Muscle of leg (tissue), 11 donors: ENCODE measurements around the gene GAPT. TPM values are rescaled to one million over a fixed set of nuclear protein-coding genes. Genes with fewer than 3 reads are reported as not detected.

ENCODE experiments used
- DNase-seq: peaks from one replicate; pipeline ENCODE4 v3.0.0; 2013
- H3K27ac ChIP-seq: one replicate; pipeline ENCODE4 v1.5.1; 2013; ENCODE audit warnings: mild to moderate bottlenecking, low read length, control low read depth
- H3K27me3 ChIP-seq: one replicate; pipeline ENCODE4 v1.6.1; 2013; ENCODE audit warnings: low read length; ENCODE audit not compliant: control insufficient read depth, insufficient read depth
- H3K36me3 ChIP-seq: one replicate; pipeline ENCODE4 v1.6.1; 2013; ENCODE audit warnings: low read length; ENCODE audit not compliant: control insufficient read depth, insufficient read depth
- H3K4me1 ChIP-seq: one replicate; pipeline ENCODE4 v1.6.1; 2013; ENCODE audit warnings: low read length; ENCODE audit not compliant: control insufficient read depth, insufficient read depth
- H3K4me3 ChIP-seq: one replicate; pipeline ENCODE4 v1.5.1; 2013; ENCODE audit warnings: low read length, control low read depth
- H3K9me3 ChIP-seq: replicated peaks from 2 replicates; pipeline ENCODE4 v1.6.1; 2013; ENCODE audit warnings: low read depth, low read length; ENCODE audit not compliant: control insufficient read depth
- WGBS: methylation state at CpG from one replicate; pipeline ENCODE4 v1.1.5; 2013; ENCODE audit warnings: missing lambda C conversion rate; ENCODE audit not compliant: insufficient coverage; 5-methylcytosine and 5-hydroxymethylcytosine counted together
- polyA plus RNA-seq, 8 donors: library from polyadenylated mRNA; unstranded; fragments of 120-200 nt; gene quantifications; one replicate each; pipeline versions ENCODE4 v1.2.1 to v1.2.3, GENCODE V29; 2013; ENCODE audit warnings: inconsistent platforms in 1 of 8, low replicate concordance in 1 of 8; ENCODE audit not compliant: insufficient read length in 8 of 8, insufficient read depth in 1 of 8
- total RNA-seq: library from RNA; stranded (reverse); fragments of 120-200 nt; gene quantifications from one replicate; pipeline ENCODE4 v1.2.4, GENCODE V29; 2013

Gene GAPT
- total and polyA plus RNA-seq, 9 donors, result 0.44 to 0.96 (median 0.76) TPM

DNA sequence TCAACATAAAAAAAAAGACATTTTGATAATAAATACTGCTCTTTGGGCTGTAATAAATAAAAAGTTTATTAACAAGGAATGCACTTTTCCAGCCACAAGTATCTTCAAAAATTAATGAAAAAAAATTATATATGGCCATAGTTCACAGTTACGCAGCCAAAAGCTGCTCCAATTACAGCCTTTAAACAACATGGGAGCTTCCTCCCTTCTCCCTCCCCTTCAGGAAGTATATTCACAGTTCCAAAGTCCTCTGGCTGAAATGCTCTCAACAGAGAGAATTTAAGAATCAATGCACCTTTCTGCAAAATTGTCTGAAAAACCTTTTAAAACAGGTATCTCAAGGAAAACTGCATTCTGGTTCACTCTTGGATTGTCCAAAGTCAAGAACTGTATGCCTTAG is 37.2 kb upstream of the GAPT start:
- Histone ChIP-seq H3K9me3 (no peaks in the 10 kb centered on the region), H3K4me3 (no peak overlapping the region), H3K4me1 (peaks cover 15% of the 10 kb centered on the region), H3K36me3 (peaks cover 49% of the 10 kb centered on the region), H3K27ac (no peak overlapping the region), H3K27me3 (no peaks in the 10 kb centered on the region)
- 100% methylated on average over 1 of the region's 1 CpG for WGBS
- DNase-seq, result no peak

DNA sequence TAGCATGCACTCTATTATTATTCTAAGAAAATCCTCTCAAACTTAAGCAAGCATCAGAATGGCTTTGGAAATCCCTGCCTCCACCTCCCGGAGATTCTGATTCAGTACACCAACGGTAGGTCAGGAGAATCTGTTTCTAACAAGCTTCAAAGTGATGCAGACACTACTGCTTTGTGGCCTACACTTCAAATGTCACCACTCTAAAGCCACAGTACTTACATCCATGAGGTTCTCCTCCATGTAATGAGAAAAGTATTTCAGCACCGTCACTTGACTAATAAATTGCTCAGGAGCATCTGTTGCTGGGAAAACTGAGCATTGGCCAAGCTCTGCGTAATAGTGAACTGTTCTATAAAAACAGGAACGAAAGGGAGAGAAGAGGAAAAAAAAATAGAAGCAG is 36.2 kb upstream of the GAPT start:
- Histone ChIP-seq H3K27ac (no peak overlapping the region), H3K9me3 (no peaks in the 10 kb centered on the region), H3K27me3 (no peaks in the 10 kb centered on the region), H3K36me3 (peaks cover 49% of the 10 kb centered on the region), H3K4me3 (no peak overlapping the region), H3K4me1 (peaks cover 15% of the 10 kb centered on the region)
- DNase-seq, result no peak
- 65% methylated on average over 3 of the region's 5 CpGs for WGBS

GRCh38 chr5:58455480-58455879 is 35.8 kb upstream of the GAPT start:
- DNase-seq, result no peak
- H3K4me1 ChIP-seq, result peaks cover 15% of the 10 kb centered on the region
- peak overlapping the region; percentile 17 for H3K27ac ChIP-seq
- H3K27me3 ChIP-seq, result no peaks in the 10 kb centered on the region
- H3K4me3 ChIP-seq, result peak overlapping the region; percentile 98
- peaks cover 49% of the 10 kb centered on the region for H3K36me3 ChIP-seq
- no peaks in the 10 kb centered on the region for H3K9me3 ChIP-seq
- 100% methylated on average over 1 of the region's 5 CpGs for WGBS

- H3K4me3 ChIP-seq, result peak overlapping the region; percentile 98
- no peak for DNase-seq
- peaks cover 15% of the 10 kb centered on the region for H3K4me1 ChIP-seq
- H3K9me3 ChIP-seq, result no peaks in the 10 kb centered on the region
- peaks cover 49% of the 10 kb centered on the region for H3K36me3 ChIP-seq
- WGBS, result no CpG with 5 or more reads among the region's 3 CpGs
- no peaks in the 10 kb centered on the region for H3K27me3 ChIP-seq
- peak overlapping the region; percentile 25 for H3K27ac ChIP-seq
These were observed 35.2 kb upstream of the GAPT start for GRCh38 chr5:58456026-58456425.

DNA sequence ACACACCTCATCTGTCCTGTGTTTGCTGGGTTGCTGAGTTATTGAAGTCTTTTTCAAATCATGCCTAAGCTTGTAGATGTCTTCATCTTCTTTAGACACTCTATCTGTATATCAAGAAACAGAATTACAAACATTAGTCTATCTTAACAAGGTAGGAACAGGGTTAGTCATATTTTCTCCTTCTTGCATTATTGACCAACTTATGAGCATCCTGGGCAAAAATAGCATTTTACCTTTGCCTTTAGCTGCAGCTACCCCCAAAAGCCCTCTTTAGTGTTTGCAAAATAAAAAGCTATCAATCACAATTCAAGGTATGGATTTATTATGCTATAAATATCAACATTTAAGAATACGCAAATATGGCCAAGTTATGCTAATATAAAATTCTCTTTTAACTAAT is 34.7 kb upstream of the GAPT start:
- H3K4me3 ChIP-seq, result peak overlapping the region; percentile 98
- no peak overlapping the region for H3K27ac ChIP-seq
- H3K27me3 ChIP-seq, result no peaks in the 10 kb centered on the region
- peaks cover 49% of the 10 kb centered on the region for H3K36me3 ChIP-seq
- WGBS, result no CpG with 5 or more reads among the region's 1 CpG
- no peaks in the 10 kb centered on the region for H3K9me3 ChIP-seq
- no peak for DNase-seq
- H3K4me1 ChIP-seq, result peaks cover 15% of the 10 kb centered on the region

DNA sequence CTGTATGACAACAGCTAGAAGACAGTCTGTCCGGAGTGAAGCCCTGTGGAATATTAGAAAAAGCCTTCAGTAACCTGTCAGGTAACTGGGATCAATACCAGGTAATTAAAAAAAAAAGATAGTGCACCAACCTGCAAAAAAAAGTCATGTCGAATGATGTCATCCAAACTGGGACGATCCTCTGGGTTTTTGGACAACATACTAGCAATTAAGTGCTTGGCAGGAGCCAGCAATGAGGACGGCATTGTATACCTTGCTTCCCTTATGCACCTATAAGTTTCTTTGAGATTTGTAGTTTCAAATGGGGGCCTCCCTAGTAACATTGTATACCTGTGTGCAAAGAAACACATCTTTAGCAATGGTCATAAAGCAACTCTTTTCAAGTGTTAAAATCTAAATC is 34.2 kb upstream of the GAPT start:
- H3K27ac ChIP-seq, result peak overlapping the region; percentile 97

DNA sequence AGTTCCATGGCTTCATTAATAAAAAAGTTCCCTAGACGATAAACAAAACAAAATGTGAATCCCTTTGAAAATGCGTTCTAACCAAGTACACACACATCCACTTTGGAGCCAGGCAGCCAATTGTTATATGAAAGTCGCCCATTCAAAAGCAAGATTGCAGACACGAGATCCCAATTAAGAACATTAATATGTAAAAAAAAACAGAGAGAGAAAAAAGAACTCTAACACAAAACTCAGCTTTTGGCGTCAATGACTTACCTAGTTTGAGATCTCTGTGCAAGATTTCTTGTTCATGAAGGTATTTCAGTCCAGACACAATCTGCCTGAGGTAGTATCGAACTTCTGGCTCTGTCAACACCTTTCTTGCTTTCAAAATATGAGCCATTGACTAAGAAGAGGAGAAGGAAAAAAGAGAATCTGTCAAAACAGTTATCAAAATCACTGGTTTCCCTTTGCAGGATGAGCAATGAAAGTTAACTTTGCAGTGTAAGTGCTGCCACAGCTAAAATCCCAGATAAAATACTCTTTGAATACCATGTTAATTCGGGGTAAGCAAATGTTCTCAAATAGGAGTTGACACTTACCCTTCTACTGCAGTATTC is 33.0 kb upstream of the GAPT start:
- Histone ChIP-seq H3K9me3 (no peaks in the 10 kb centered on the region), H3K27ac (peak overlapping the region; percentile 97), H3K27me3 (no peaks in the 10 kb centered on the region), H3K4me3 (peak overlapping the region; percentile 98), H3K4me1 (peaks cover 15% of the 10 kb centered on the region), H3K36me3 (peaks cover 43% of the 10 kb centered on the region)
- no peak for DNase-seq
- no CpG with 5 or more reads among the region's 7 CpGs for WGBS

More for the DNA sequence above, 34.2 kb upstream of the GAPT start:
- no peak for DNase-seq
- no peaks in the 10 kb centered on the region for H3K27me3 ChIP-seq
- H3K9me3 ChIP-seq, result no peaks in the 10 kb centered on the region
- H3K4me1 ChIP-seq, result peaks cover 15% of the 10 kb centered on the region
- peaks cover 49% of the 10 kb centered on the region for H3K36me3 ChIP-seq
- peak overlapping the region; percentile 98 for H3K4me3 ChIP-seq
- 44% methylated on average over 2 of the region's 4 CpGs for WGBS

- H3K36me3 ChIP-seq, result peaks cover 42% of the 10 kb centered on the region
- peak overlapping the region; percentile 97 for H3K27ac ChIP-seq
- peaks cover 15% of the 10 kb centered on the region for H3K4me1 ChIP-seq
- peak overlapping the region; percentile 98 for H3K4me3 ChIP-seq
- no peak for DNase-seq
- 7% methylated on average over 3 of the region's 9 CpGs for WGBS
- H3K9me3 ChIP-seq, result no peaks in the 10 kb centered on the region
- H3K27me3 ChIP-seq, result no peaks in the 10 kb centered on the region
These were observed 32.5 kb upstream of the GAPT start for GRCh38 chr5:58458743-58459145.

GRCh38 chr5:58459146-58460001 is 31.9 kb upstream of the GAPT start:
- Histone ChIP-seq H3K4me3 (peak overlapping the region; percentile 98), H3K9me3 (no peaks in the 10 kb centered on the region), H3K27ac (peak overlapping the region; percentile 97), H3K4me1 (peaks cover 15% of the 10 kb centered on the region), H3K36me3 (peaks cover 36% of the 10 kb centered on the region), H3K27me3 (no peaks in the 10 kb centered on the region)
- whole genome bisulfite sequencing, result under 1% methylated on average over 53 of the region's 57 CpGs
- DNase-seq, result peak; percentile 67

DNA sequence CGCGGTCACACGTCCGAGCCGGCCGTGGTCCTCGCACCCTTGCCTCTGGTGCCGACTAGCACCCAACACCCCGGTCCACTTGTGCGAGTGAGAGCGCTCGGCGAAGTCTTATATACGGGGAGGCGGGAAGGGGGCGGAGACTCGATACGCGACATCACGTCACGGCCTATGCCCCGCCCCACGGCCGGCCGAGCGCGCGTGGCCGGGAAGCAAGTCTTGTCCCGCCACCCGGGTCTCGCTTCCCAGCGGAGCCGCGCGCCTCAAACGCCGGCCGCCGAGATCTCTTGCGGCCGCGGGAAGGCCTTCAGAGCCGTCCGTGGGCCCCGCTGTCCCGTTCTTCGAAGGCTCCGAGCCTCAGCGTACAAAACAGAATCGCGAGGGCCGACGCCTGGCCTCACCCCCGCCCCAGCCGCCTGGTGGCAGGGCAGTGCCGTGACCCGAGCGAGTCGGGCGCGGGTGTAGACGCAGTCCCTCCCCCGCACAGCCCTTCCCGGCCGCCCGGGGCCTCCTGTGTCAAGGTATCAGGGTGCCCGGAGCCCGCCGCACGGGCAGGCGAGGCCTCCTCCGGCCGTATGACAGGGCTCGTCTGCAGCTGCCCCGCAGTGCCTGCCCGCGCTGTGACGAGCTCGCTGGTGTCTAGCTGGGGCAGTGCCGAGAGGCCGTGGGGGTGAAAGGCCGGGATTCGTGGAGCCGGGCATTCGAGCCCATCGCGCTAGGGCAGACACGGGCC is 31.1 kb upstream of the GAPT start, which contains the start of gene PLK2:
PLK2 (minus strand) TSS at position 85 of the 730 bp plus-strand sequence. CDS start 127 bp downstream, outside the sequence.
- Histone ChIP-seq H3K4me1 (peaks cover 15% of the 10 kb centered on the region), H3K27me3 (no peaks in the 10 kb centered on the region)
- under 1% methylated on average over 87 of the region's 89 CpGs for WGBS

More for the DNA sequence above, 31.1 kb upstream of the GAPT start, which contains the start of gene PLK2:
- no peaks in the 10 kb centered on the region for H3K9me3 ChIP-seq
- H3K27ac ChIP-seq, result peak within 1 kb of the TSS; percentile 97
- peak within 1 kb of the TSS; percentile 98 for H3K4me3 ChIP-seq
- peaks cover 29% of the 10 kb centered on the region for H3K36me3 ChIP-seq
- peak; percentile 97 for DNase-seq
